IMR-90 (cell line): Measurements from ENCODE around the gene TSPEAR. TPM values are rescaled to one million over a fixed set of nuclear protein-coding genes. Genes with fewer than 3 reads are reported as not detected.

Experiments used
- ATAC-seq: fragments of 200-7000 bp; cut with Tn5 transposase; 2 replicates; pipeline ENCODE4 v1.9.1; 2020; ENCODE audit warnings: low read depth, mild to moderate bottlenecking, moderate library complexity
- BruUV-seq: library from RNA; stranded (reverse); fragments of 400-500 nt; replicated peaks from 2 replicates; lab custom pipeline; 2021; lab: Mats Ljungman, UMichigan
- CTCF ChIA-PET: fragments of 300-600 bp; formaldehyde crosslinking; extraction: SDS; loops from one replicate; lab custom pipeline; 2021; ENCODE audit warnings: antibody characterized with exemption; lab: Yijun Ruan, JAX
- POLR2A ChIA-PET: fragments of 300-600 bp; sonication (Branson Sonifier 250); formaldehyde crosslinking; loops from one replicate; lab custom pipeline; 2022; ENCODE audit warnings: antibody characterized with exemption; ENCODE audit not compliant: unreplicated experiment; lab: Charles Lee
- DNase-seq: peaks from one replicate; pipeline ENCODE4 v3.0.0; 2013
- H2AFZ ChIP-seq: replicated peaks from 2 replicates; pipeline ENCODE3; 2013; ENCODE audit warnings: low read length, mild to moderate bottlenecking; ENCODE audit not compliant: poor library complexity
- H2AK5ac ChIP-seq: 2 replicates; pipeline ENCODE4 v1.6.1; 2013; ENCODE audit warnings: low read depth, low read length, inconsistent platforms
- H2AK9ac ChIP-seq: replicated peaks from 2 replicates; pipeline ENCODE3; 2013; ENCODE audit warnings: mild to moderate bottlenecking, low read depth, low read length, moderate library complexity; ENCODE audit not compliant: poor library complexity
- H2BK120ac ChIP-seq: 2 replicates; pipeline ENCODE4 v1.6.1; 2013; ENCODE audit warnings: low read depth, low read length, inconsistent platforms
- H2BK15ac ChIP-seq: 3 replicates; pipeline ENCODE4 v1.6.1; 2013; ENCODE audit warnings: low read depth, low read length, inconsistent platforms
- H2BK20ac ChIP-seq: 2 replicates; pipeline ENCODE4 v1.6.1; 2013; ENCODE audit warnings: low read depth, mild to moderate bottlenecking, inconsistent platforms, low read length, moderate library complexity
- H2BK5ac ChIP-seq: 2 replicates; pipeline ENCODE4 v1.6.1; 2013; ENCODE audit warnings: mild to moderate bottlenecking, low read depth, low read length, inconsistent platforms; ENCODE audit not compliant: poor library complexity, severe bottlenecking
- H3K14ac ChIP-seq: replicated peaks from 2 replicates; pipeline ENCODE4 v1.6.1; 2013; ENCODE audit warnings: low read depth, low read length, inconsistent platforms
- H3K18ac ChIP-seq: 2 replicates; pipeline ENCODE4 v1.6.1; 2013; ENCODE audit warnings: low read depth, low read length, control low read depth
- H3K23ac ChIP-seq: 2 replicates; pipeline ENCODE4 v1.6.1; 2013; ENCODE audit warnings: low read depth, low read length, inconsistent platforms
- H3K27ac ChIP-seq: 2 replicates; pipeline ENCODE4 v1.5.1; 2013; ENCODE audit warnings: mild to moderate bottlenecking, control low read depth, low read length; ENCODE audit not compliant: insufficient read depth
- H3K27me3 ChIP-seq: 2 replicates; pipeline ENCODE4 v1.6.1; 2013; ENCODE audit warnings: low read length; ENCODE audit not compliant: control insufficient read depth, insufficient read depth
- H3K36me3 ChIP-seq: 2 replicates; pipeline ENCODE4 v1.6.1; 2013; ENCODE audit warnings: low read length, mixed read lengths; ENCODE audit not compliant: control insufficient read depth, insufficient read depth
- H3K4ac ChIP-seq: 2 replicates; pipeline ENCODE4 v1.6.1; 2013; ENCODE audit warnings: low read depth, low read length, inconsistent platforms
- H3K4me1 ChIP-seq: 2 replicates; pipeline ENCODE4 v1.6.1; 2013; ENCODE audit warnings: low read length, mixed read lengths; ENCODE audit not compliant: control insufficient read depth, insufficient read depth
- H3K4me2 ChIP-seq: 2 replicates; pipeline ENCODE4 v1.6.1; 2013; ENCODE audit warnings: low read depth, mild to moderate bottlenecking, control low read depth, low read length, moderate library complexity
- H3K4me3 ChIP-seq: 2 replicates; pipeline ENCODE4 v1.5.1; 2013; ENCODE audit warnings: low read depth, mild to moderate bottlenecking, control low read depth, low read length, moderate library complexity; ENCODE audit not compliant: insufficient read depth
- H3K56ac ChIP-seq: 2 replicates; pipeline ENCODE4 v1.6.1; 2013; ENCODE audit warnings: low read length, inconsistent platforms; ENCODE audit not compliant: insufficient read depth; ENCODE audit errors: extremely low read depth
- H3K79me1 ChIP-seq, 2 experiments: 2 replicates each; pipeline ENCODE4 v1.6.1; 2013; ENCODE audit warnings: low read length in 2 of 2, inconsistent platforms in 1 of 2, low read depth in 1 of 2
- H3K9ac ChIP-seq: 2 replicates; pipeline ENCODE4 v1.6.1; 2013; ENCODE audit warnings: low read depth, low read length, control low read depth
- H3K9me1 ChIP-seq: 2 replicates; pipeline ENCODE4 v1.6.1; 2013; ENCODE audit warnings: low read length, inconsistent platforms; ENCODE audit not compliant: insufficient read depth
- H3K9me3 ChIP-seq: 2 replicates; pipeline ENCODE4 v1.6.1; 2013; ENCODE audit warnings: low read length; ENCODE audit not compliant: control insufficient read depth, insufficient read depth
- H4K20me1 ChIP-seq: 2 replicates; pipeline ENCODE4 v1.6.1; 2013; ENCODE audit warnings: low read length, inconsistent platforms; ENCODE audit not compliant: insufficient read depth
- H4K5ac ChIP-seq: 2 replicates; pipeline ENCODE4 v1.6.1; 2013; ENCODE audit warnings: mild to moderate bottlenecking, low read depth, low read length, control low read depth
- H4K8ac ChIP-seq, 2 experiments: 2 replicates each; pipeline ENCODE4 v1.6.1; 2013; ENCODE audit warnings: low read depth in 2 of 2, low read length in 2 of 2, control low read depth in 1 of 2, inconsistent platforms in 1 of 2
- H4K91ac ChIP-seq: 2 replicates; pipeline ENCODE4 v1.6.1; 2013; ENCODE audit warnings: low read depth, low read length, inconsistent platforms; ENCODE audit not compliant: insufficient read depth
- BHLHE40 ChIP-seq: fragments of 150-350 bp; IDR thresholded peaks from 2 replicates; pipeline ENCODE4 v1.6.1; 2016; ENCODE audit warnings: mild to moderate bottlenecking, low read depth, low read length
- CEBPB ChIP-seq: IDR thresholded peaks from 2 replicates; pipeline ENCODE4 v1.6.1; 2012; ENCODE audit warnings: low read depth, low read length, improper control_type of control experiment
- CHD1 ChIP-seq: IDR thresholded peaks from 2 replicates; pipeline ENCODE4 v1.6.1; 2012; ENCODE audit warnings: low read depth, low read length, improper control_type of control experiment
- FOS ChIP-seq: fragments of 150-350 bp; IDR thresholded peaks from 2 replicates; pipeline ENCODE4 v1.6.1; 2016; ENCODE audit warnings: low read depth, low read length
- MAFK ChIP-seq: IDR thresholded peaks from 2 replicates; pipeline ENCODE4 v1.6.1; 2012; ENCODE audit warnings: low read depth, low read length, improper control_type of control experiment
- MAZ ChIP-seq: IDR thresholded peaks from 2 replicates; pipeline ENCODE4 v1.6.1; 2012; ENCODE audit warnings: low read depth, mild to moderate bottlenecking, low read length, improper control_type of control experiment, moderate library complexity, borderline replicate concordance
- MXI1 ChIP-seq: IDR thresholded peaks from 2 replicates; pipeline ENCODE4 v1.6.1; 2012; ENCODE audit warnings: low read depth, mild to moderate bottlenecking, low read length, moderate library complexity, borderline replicate concordance
- NFE2L2 ChIP-seq: fragments of 150-350 bp; IDR thresholded peaks from 2 replicates; pipeline ENCODE4 v1.6.1; 2016; ENCODE audit warnings: low read depth, mild to moderate bottlenecking, low read length
- POLR2A ChIP-seq: IDR thresholded peaks from 2 replicates; pipeline ENCODE4 v1.6.1; 2012; ENCODE audit warnings: mild to moderate bottlenecking, low read depth, low read length
- RAD21 ChIP-seq: IDR thresholded peaks from 2 replicates; pipeline ENCODE4 v1.6.1; 2012; ENCODE audit warnings: low read length, improper control_type of control experiment
- RCOR1 ChIP-seq: IDR thresholded peaks from 2 replicates; pipeline ENCODE4 v1.6.1; 2012; ENCODE audit warnings: mild to moderate bottlenecking, low read length, improper control_type of control experiment; ENCODE audit not compliant: insufficient replicate concordance
- RFX5 ChIP-seq: IDR thresholded peaks from 2 replicates; pipeline ENCODE4 v1.8.0; 2012; ENCODE audit warnings: low read depth, mild to moderate bottlenecking, low read length, moderate library complexity
- SMC3 ChIP-seq: fragments of 150-350 bp; IDR thresholded peaks from 2 replicates; pipeline ENCODE4 v1.6.1; 2016; ENCODE audit warnings: low read depth, mild to moderate bottlenecking, antibody characterized with exemption, low read length, moderate library complexity
- WGBS, 2 experiments: methylation state at CpG; one replicate each; pipeline versions ENCODE4 v1.1.5 to v1.1.7; 2013; ENCODE audit warnings: missing lambda C conversion rate in 2 of 2; ENCODE audit not compliant: insufficient read length in 1 of 2; ENCODE audit errors: extremely low coverage in 2 of 2; 5-methylcytosine and 5-hydroxymethylcytosine counted together
- dilution Hi-C: fragments of 300-500 bp; cut with HindIII; formaldehyde crosslinking; loops from one replicate; pipeline ENCODE4 v1.14.3; 2018; ENCODE audit warnings: low sequenced_read_pairs; ENCODE audit not compliant: unreplicated experiment
- in situ Hi-C: fragments of 300-500 bp; cut with MboI; formaldehyde crosslinking; loops from 3 replicates; pipeline ENCODE4 v1.14.3; 2019; ENCODE audit warnings: low sequenced_read_pairs, inconsistent platforms, mixed read lengths
- intact Hi-C: fragments of 100-400 bp; cut with micrococcal nuclease; formaldehyde crosslinking; loops from 2 replicates; pipeline ENCODE4 v1.10.0; 2022
- polyA plus RNA-seq, 3 experiments: library from polyadenylated mRNA; depleted of rRNA; stranded (reverse); fragments of >200 nt; gene quantifications; 2 replicates each; pipeline ENCODE4 v1.2.3, GENCODE V29; 2012; ENCODE audit warnings: low replicate concordance in 1 of 3
- total RNA-seq: library from RNA; depleted of rRNA; stranded (reverse); fragments of >200 nt; gene quantifications from 2 replicates; pipeline ENCODE4 v1.2.3, GENCODE V29; 2012
- TF ChIP-seq, protein P1 (sequence below): fragments of 150-350 bp; IDR thresholded peaks from 2 replicates; pipeline ENCODE4 v1.6.1; 2017; ENCODE audit warnings: mild to moderate bottlenecking, antibody characterized with exemption, low read length, low read depth
- TF ChIP-seq, protein P2 (sequence below): conservative IDR thresholded peaks from 2 replicates; pipeline ENCODE4 v1.5.1; 2012; ENCODE audit warnings: mild to moderate bottlenecking, low read depth, low read length, improper control_type of control experiment
- TF ChIP-seq, protein P3 (sequence below): fragments of 150-350 bp; IDR thresholded peaks from 2 replicates; pipeline ENCODE4 v1.6.1; 2016; ENCODE audit warnings: low read depth, mild to moderate bottlenecking, low read length, moderate library complexity, borderline replicate concordance

The TSPEAR gene
- total and polyA plus RNA-seq, 2 of the 4 experiments (the other 2 are of a cell fraction), result not detected

- CTCF ChIA-PET, result no interaction called here
- H2AFZ ChIP-seq, result no peak overlapping the region
- no peak for DNase-seq
- peaks cover 2% of the 10 kb centered on the region for H3K27me3 ChIP-seq
- H2BK15ac ChIP-seq, result no peak overlapping the region
- H3K4ac ChIP-seq, result no peak overlapping the region
- no peak overlapping the region for H2BK120ac ChIP-seq
- no peaks in the 10 kb centered on the region for H3K9me3 ChIP-seq
- no peak overlapping the region for H3K27ac ChIP-seq
- no peak overlapping the region for H4K91ac ChIP-seq
- 26% methylated on average over 4 of the region's 8 CpGs; no CpG with 5 or more reads in 1 of the 2 experiments for WGBS, 2 experiments
- no peak overlapping the region for H3K23ac ChIP-seq
- no peak overlapping the region for H2AK5ac ChIP-seq
- no peak overlapping the region for H3K14ac ChIP-seq
- no peak overlapping the region for H2BK5ac ChIP-seq
- no peak overlapping the region for H3K56ac ChIP-seq
- POLR2A ChIA-PET, result no interaction called here
- ATAC-seq, result no peak
- no peaks in the 10 kb centered on the region for H3K79me1 ChIP-seq
- no peak overlapping the region for H4K5ac ChIP-seq
- no peak overlapping the region for H3K9ac ChIP-seq
- no peak overlapping the region for H3K18ac ChIP-seq
- no peaks in the 10 kb centered on the region for H3K36me3 ChIP-seq
- no TSS peak for BruUV-seq
- H2BK20ac ChIP-seq, result no peak overlapping the region
- intact Hi-C loops (no loop called here), dilution Hi-C loops (no loop called here), in situ Hi-C loops (no loop called here)
- no peak overlapping the region for H4K8ac ChIP-seq
- no peaks in the 10 kb centered on the region for H3K9me1 ChIP-seq
- H3K4me2 ChIP-seq, result no peak overlapping the region
- H3K4me1 ChIP-seq, result no peaks in the 10 kb centered on the region
- H2AK9ac ChIP-seq, result no peak overlapping the region
- no peak overlapping the region for H3K4me3 ChIP-seq
- no peaks in the 10 kb centered on the region for H4K20me1 ChIP-seq
- TF ChIP-seq MXI1 (no peak), RAD21 (no peak), MAFK (no peak), POLR2A (no peak), NFE2L2 (no peak), CHD1 (no peak), FOS (no peak), RFX5 (no peak), BHLHE40 (no peak), MAZ (no peak), RCOR1 (no peak), CEBPB (no peak), SMC3 (no peak)
- TF ChIP-seq, protein P1, sequence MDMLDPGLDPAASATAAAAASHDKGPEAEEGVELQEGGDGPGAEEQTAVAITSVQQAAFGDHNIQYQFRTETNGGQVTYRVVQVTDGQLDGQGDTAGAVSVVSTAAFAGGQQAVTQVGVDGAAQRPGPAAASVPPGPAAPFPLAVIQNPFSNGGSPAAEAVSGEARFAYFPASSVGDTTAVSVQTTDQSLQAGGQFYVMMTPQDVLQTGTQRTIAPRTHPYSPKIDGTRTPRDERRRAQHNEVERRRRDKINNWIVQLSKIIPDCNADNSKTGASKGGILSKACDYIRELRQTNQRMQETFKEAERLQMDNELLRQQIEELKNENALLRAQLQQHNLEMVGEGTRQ, result no peak
- TF ChIP-seq, protein P2, sequence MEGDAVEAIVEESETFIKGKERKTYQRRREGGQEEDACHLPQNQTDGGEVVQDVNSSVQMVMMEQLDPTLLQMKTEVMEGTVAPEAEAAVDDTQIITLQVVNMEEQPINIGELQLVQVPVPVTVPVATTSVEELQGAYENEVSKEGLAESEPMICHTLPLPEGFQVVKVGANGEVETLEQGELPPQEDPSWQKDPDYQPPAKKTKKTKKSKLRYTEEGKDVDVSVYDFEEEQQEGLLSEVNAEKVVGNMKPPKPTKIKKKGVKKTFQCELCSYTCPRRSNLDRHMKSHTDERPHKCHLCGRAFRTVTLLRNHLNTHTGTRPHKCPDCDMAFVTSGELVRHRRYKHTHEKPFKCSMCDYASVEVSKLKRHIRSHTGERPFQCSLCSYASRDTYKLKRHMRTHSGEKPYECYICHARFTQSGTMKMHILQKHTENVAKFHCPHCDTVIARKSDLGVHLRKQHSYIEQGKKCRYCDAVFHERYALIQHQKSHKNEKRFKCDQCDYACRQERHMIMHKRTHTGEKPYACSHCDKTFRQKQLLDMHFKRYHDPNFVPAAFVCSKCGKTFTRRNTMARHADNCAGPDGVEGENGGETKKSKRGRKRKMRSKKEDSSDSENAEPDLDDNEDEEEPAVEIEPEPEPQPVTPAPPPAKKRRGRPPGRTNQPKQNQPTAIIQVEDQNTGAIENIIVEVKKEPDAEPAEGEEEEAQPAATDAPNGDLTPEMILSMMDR, result no peak
- TF ChIP-seq, protein P3, sequence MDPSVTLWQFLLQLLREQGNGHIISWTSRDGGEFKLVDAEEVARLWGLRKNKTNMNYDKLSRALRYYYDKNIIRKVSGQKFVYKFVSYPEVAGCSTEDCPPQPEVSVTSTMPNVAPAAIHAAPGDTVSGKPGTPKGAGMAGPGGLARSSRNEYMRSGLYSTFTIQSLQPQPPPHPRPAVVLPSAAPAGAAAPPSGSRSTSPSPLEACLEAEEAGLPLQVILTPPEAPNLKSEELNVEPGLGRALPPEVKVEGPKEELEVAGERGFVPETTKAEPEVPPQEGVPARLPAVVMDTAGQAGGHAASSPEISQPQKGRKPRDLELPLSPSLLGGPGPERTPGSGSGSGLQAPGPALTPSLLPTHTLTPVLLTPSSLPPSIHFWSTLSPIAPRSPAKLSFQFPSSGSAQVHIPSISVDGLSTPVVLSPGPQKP, result no peak
These were observed 107.5 kb downstream of the TSPEAR start for GRCh38 chr21:44603911-44604310.
